Left lung (tissue), 10 donors: Measurements from ENCODE around the gene MAGEA1. TPM values are rescaled to one million over a fixed set of nuclear protein-coding genes. Genes with fewer than 3 reads are reported as not detected.

Experiments used
- ATAC-seq: fragments of 200-7000 bp; cut with Tn5 transposase; one replicate; pipeline ENCODE4 v1.9.1; 2020; ENCODE audit warnings: moderate library complexity
- DNase-seq, 4 donors: peaks; one replicate each; pipeline ENCODE4 v3.0.0-alpha.2; 2013 to 2020
- H3K27ac ChIP-seq, 2 donors: fragments of 200-600 bp; sonication (generic) in 1 of 2; one replicate each; pipeline versions ENCODE4 v1.5.0 to v1.8.0; 2020 to 2021
- H3K27me3 ChIP-seq, 2 donors: fragments of 200-600 bp; sonication (generic) in 1 of 2; one replicate each; pipeline versions ENCODE4 v1.5.0 to v1.8.0; 2020 to 2021
- H3K36me3 ChIP-seq, 2 donors: fragments of 200-600 bp; sonication (generic) in 1 of 2; one replicate each; pipeline versions ENCODE4 v1.5.0 to v1.8.0; 2020 to 2021
- H3K4me1 ChIP-seq, 2 donors: fragments of 200-600 bp; one replicate each; pipeline ENCODE4 v1.8.0; 2021
- H3K4me3 ChIP-seq, 2 donors: fragments of 200-600 bp; sonication (generic) in 1 of 2; one replicate each; pipeline versions ENCODE4 v1.5.0 to v1.8.0; 2020 to 2021; ENCODE audit warnings: mild to moderate bottlenecking in 1 of 2
- H3K9me3 ChIP-seq, 2 donors: fragments of 200-600 bp; sonication (generic) in 1 of 2; one replicate each; pipeline versions ENCODE4 v1.5.0 to v1.8.0; 2020 to 2021
- CTCF ChIP-seq, 2 donors: fragments of 200-600 bp; sonication (generic) in 1 of 2; IDR thresholded peaks; one replicate each; pipeline versions ENCODE4 v1.5.0 to v1.8.0; 2021; ENCODE audit warnings: antibody characterized with exemption in 2 of 2
- intact Hi-C, 2 donors: fragments of 100-400 bp; cut with DNase I; formaldehyde crosslinking; loops; one replicate each; pipeline versions ENCODE4 v1.11.2 to v1.14.2; 2022
- polyA plus RNA-seq, 6 donors: library from polyadenylated mRNA; unstranded; fragments of 120-200 nt; gene quantifications; one replicate each; pipeline ENCODE4 v1.2.1, GENCODE V29; 2013; ENCODE audit not compliant: insufficient read length in 6 of 6
- total RNA-seq, 2 donors: library from RNA; stranded (reverse); fragmentation: NEBNext Ultra II Directional; extraction: Animal tissue kit (Norgen Biotek cat#: 25700); gene quantifications; one replicate each; pipeline ENCODE4 v1.2.1, GENCODE V29; 2021
- donor health status: DM: no; HTN: yes; CAD: no.
- donor health status: DM: no; HTN: no; CAD: no.

Gene MAGEA1
- total and polyA plus RNA-seq, 8 donors, result not detected

- intact Hi-C loops, result no loop called here
- H3K27me3 ChIP-seq, result peaks cover 0 to 3% of the 10 kb centered on the region in 2 donors
Measured at GRCh38 chrX:153200462-153200861, 21.4 kb downstream of the MAGEA1 start.

GRCh38 chrX:153206425-153207046, 27.5 kb downstream of the MAGEA1 start:
- ATAC-seq (no peak), DNase-seq (no peak)
- Histone ChIP-seq H3K4me3 (no peak overlapping the region), H3K4me1 (no peaks in the 10 kb centered on the region), H3K27me3 (peaks cover 0 to 3% of the 10 kb centered on the region in 2 donors), H3K9me3 (peaks cover 0 to 2% of the 10 kb centered on the region in 2 donors), H3K36me3 (no peaks in the 10 kb centered on the region), H3K27ac (no peak overlapping the region)
- TF ChIP-seq CTCF (IDR thresholded peaks at IDR 0.05), result no peak
- intact Hi-C loops, result no loop called here

More at GRCh38 chrX:153200462-153200861, 21.4 kb downstream of the MAGEA1 start:
- H3K27ac ChIP-seq, result no peak overlapping the region
- TF ChIP-seq CTCF (IDR thresholded peaks at IDR 0.05), result no peak
- no peak overlapping the region for H3K4me3 ChIP-seq
- DNase-seq (no peak), ATAC-seq (no peak)
- no peaks in the 10 kb centered on the region for H3K36me3 ChIP-seq
- H3K9me3 ChIP-seq, result no peaks in the 10 kb centered on the region
- no peaks in the 10 kb centered on the region for H3K4me1 ChIP-seq

- no peaks in the 10 kb centered on the region for H3K27me3 ChIP-seq
- no peaks in the 10 kb centered on the region for H3K4me1 ChIP-seq
- TF ChIP-seq CTCF (IDR thresholded peaks at IDR 0.05), result no peak
- H3K36me3 ChIP-seq, result no peaks in the 10 kb centered on the region
- H3K9me3 ChIP-seq, result peaks cover 0 to 4% of the 10 kb centered on the region in 2 donors
- peak; percentile 92 for ATAC-seq
- no peak overlapping the region for H3K27ac ChIP-seq
- DNase-seq, result no peak
- intact Hi-C loops, result no loop called here
- no peak overlapping the region for H3K4me3 ChIP-seq
Measured at GRCh38 chrX:153209347-153209746, 30.3 kb downstream of the MAGEA1 start.

- no peaks in the 10 kb centered on the region for H3K36me3 ChIP-seq
- ATAC-seq (no peak), DNase-seq (no peak)
- no peak overlapping the region for H3K4me3 ChIP-seq
- peaks cover 0 to 4% of the 10 kb centered on the region in 2 donors for H3K9me3 ChIP-seq
- TF ChIP-seq CTCF (IDR thresholded peaks at IDR 0.05), result no peak
- intact Hi-C loops, result no loop called here
- no peaks in the 10 kb centered on the region for H3K4me1 ChIP-seq
- H3K27me3 ChIP-seq, result no peaks in the 10 kb centered on the region
- no peak overlapping the region for H3K27ac ChIP-seq
Measured at GRCh38 chrX:153214934-153215333, 35.9 kb downstream of the MAGEA1 start.

GRCh38 chrX:153216926-153217325, 37.8 kb downstream of the MAGEA1 start:
- H3K36me3 ChIP-seq, result no peaks in the 10 kb centered on the region
- H3K27me3 ChIP-seq, result no peaks in the 10 kb centered on the region
- H3K9me3 ChIP-seq, result peaks cover 0 to under 1% of the 10 kb centered on the region in 2 donors
- ATAC-seq (no peak), DNase-seq (no peak)
- TF ChIP-seq CTCF (IDR thresholded peaks at IDR 0.05), result no peak
- intact Hi-C loops, result no loop called here
- no peak overlapping the region for H3K27ac ChIP-seq
- H3K4me1 ChIP-seq, result no peaks in the 10 kb centered on the region
- H3K4me3 ChIP-seq, result no peak overlapping the region
